Fibroblast of lung (primary cell): ENCODE measurements around the gene GPC5. TPM values are rescaled to one million over a fixed set of nuclear protein-coding genes. Genes with fewer than 3 reads are reported as not detected.

Experiments
- DNase-seq, 2 donors: peaks; one replicate each; pipeline versions ENCODE4 v3.0.0 to v3.0.0-alpha.2; 2010; ENCODE audit warnings: low read depth in 2 of 2
- H2AFZ ChIP-seq: 2 replicates; pipeline ENCODE4 v1.5.1; 2012; ENCODE audit warnings: low read length, control low read depth, inconsistent platforms
- H3K27ac ChIP-seq: 2 replicates; pipeline ENCODE4 v1.5.1; 2011; ENCODE audit warnings: low read length, control low read depth; ENCODE audit not compliant: insufficient read depth
- H3K27me3 ChIP-seq: 2 replicates; pipeline ENCODE4 v1.5.1; 2011; ENCODE audit warnings: mild to moderate bottlenecking, low read length; ENCODE audit not compliant: control insufficient read depth, insufficient read depth
- H3K36me3 ChIP-seq: 2 replicates; pipeline ENCODE4 v1.5.1; 2011; ENCODE audit warnings: low read length; ENCODE audit not compliant: control insufficient read depth, insufficient read depth
- H3K4me1 ChIP-seq: 2 replicates; pipeline ENCODE4 v1.5.1; 2011; ENCODE audit warnings: low read length; ENCODE audit not compliant: control insufficient read depth, insufficient read depth; ENCODE audit errors: extremely low read depth
- H3K4me2 ChIP-seq: 2 replicates; pipeline ENCODE4 v1.5.1; 2011; ENCODE audit warnings: low read length, control low read depth; ENCODE audit not compliant: insufficient read depth; ENCODE audit errors: extremely low read depth
- H3K4me3 ChIP-seq, 4 experiments: fragments of 200-600 bp in 1 of 4; sonication (generic) in 1 of 4; replicated peaks in 1 of 4; 2 replicates each; pipeline ENCODE4 v1.5.1; 2011 to 2016; ENCODE audit warnings: low read length in 4 of 4, low read depth in 3 of 4, mild to moderate bottlenecking in 3 of 4, control low read depth in 2 of 4, inconsistent platforms in 1 of 4, mixed read lengths in 1 of 4; ENCODE audit not compliant: insufficient read depth in 1 of 4; ENCODE audit errors: control extremely low read depth in 1 of 4
- H3K79me2 ChIP-seq: 2 replicates; pipeline ENCODE4 v1.5.1; 2012; ENCODE audit warnings: mild to moderate bottlenecking, low read length, inconsistent platforms; ENCODE audit not compliant: control insufficient read depth, insufficient read depth
- H3K9ac ChIP-seq: 2 replicates; pipeline ENCODE4 v1.5.1; 2011; ENCODE audit warnings: mild to moderate bottlenecking, low read length, control low read depth; ENCODE audit not compliant: insufficient read depth
- H3K9me3 ChIP-seq: 2 replicates; pipeline ENCODE4 v1.5.1; 2012; ENCODE audit warnings: low read depth, low read length; ENCODE audit not compliant: control insufficient read depth, insufficient read depth
- H4K20me1 ChIP-seq: 2 replicates; pipeline ENCODE4 v1.5.1; 2011; ENCODE audit warnings: low read length; ENCODE audit not compliant: control insufficient read depth, insufficient read depth; ENCODE audit errors: extremely low read depth
- EZH2 ChIP-seq: IDR thresholded peaks from 2 replicates; pipeline ENCODE4 v1.5.1; 2012; ENCODE audit warnings: low read length, control low read depth, mild to moderate bottlenecking; ENCODE audit errors: missing control alignments
- polyA plus RNA-seq, 2 donors: library from polyadenylated mRNA; depleted of rRNA in 1 of 2; stranded (reverse) in 1 of 2; unstranded in 1 of 2; fragments of >200 nt; gene quantifications; 2 replicates each; pipeline ENCODE4 v1.2.1, GENCODE V29; 2011 to 2012; ENCODE audit warnings: missing spikeins in 1 of 2
- total RNA-seq: library from RNA; depleted of rRNA; stranded (reverse); fragments of >200 nt; gene quantifications from 2 replicates; pipeline ENCODE4 v1.2.1, GENCODE V29; 2014
- TF ChIP-seq, protein P1 (sequence below), 2 donors: IDR thresholded peaks in 1 of 2; conservative IDR thresholded peaks in 1 of 2; 1 replicate in 1 of 2; 2 replicates in 1 of 2; pipeline ENCODE4 v1.5.1; 2011 to 2012; ENCODE audit warnings: low read length in 2 of 2, control low read depth in 1 of 2, inconsistent platforms in 1 of 2, low read depth in 1 of 2, mild to moderate bottlenecking in 1 of 2

The GPC5 gene
- total and polyA plus RNA-seq, 2 donors (not counting 1 experiment from before 2014, with no cell fraction given): 0.17 TPM; not detected in 1

GRCh38 chr13:92590503-92590908, 1192.1 kb downstream of the GPC5 start:
- Histone ChIP-seq H3K4me2 (no peak overlapping the region), H3K4me3 (no peak overlapping the region), H3K27ac (no peak overlapping the region), H3K9me3 (no peaks in the 10 kb centered on the region), H3K79me2 (no peaks in the 10 kb centered on the region), H3K9ac (no peak overlapping the region), H3K36me3 (no peaks in the 10 kb centered on the region), H4K20me1 (no peaks in the 10 kb centered on the region), H3K27me3 (no peaks in the 10 kb centered on the region), H3K4me1 (no peaks in the 10 kb centered on the region), H2AFZ (no peak overlapping the region)
- peak; percentile 20 to 86 for DNase-seq
- TF ChIP-seq, protein P1, sequence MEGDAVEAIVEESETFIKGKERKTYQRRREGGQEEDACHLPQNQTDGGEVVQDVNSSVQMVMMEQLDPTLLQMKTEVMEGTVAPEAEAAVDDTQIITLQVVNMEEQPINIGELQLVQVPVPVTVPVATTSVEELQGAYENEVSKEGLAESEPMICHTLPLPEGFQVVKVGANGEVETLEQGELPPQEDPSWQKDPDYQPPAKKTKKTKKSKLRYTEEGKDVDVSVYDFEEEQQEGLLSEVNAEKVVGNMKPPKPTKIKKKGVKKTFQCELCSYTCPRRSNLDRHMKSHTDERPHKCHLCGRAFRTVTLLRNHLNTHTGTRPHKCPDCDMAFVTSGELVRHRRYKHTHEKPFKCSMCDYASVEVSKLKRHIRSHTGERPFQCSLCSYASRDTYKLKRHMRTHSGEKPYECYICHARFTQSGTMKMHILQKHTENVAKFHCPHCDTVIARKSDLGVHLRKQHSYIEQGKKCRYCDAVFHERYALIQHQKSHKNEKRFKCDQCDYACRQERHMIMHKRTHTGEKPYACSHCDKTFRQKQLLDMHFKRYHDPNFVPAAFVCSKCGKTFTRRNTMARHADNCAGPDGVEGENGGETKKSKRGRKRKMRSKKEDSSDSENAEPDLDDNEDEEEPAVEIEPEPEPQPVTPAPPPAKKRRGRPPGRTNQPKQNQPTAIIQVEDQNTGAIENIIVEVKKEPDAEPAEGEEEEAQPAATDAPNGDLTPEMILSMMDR (conservative IDR thresholded peaks at IDR 0.05 in 1 of 2, IDR thresholded peaks at IDR 0.05 in 1 of 2; ENCODE audit: low read depth in 1 of 2, low read length in 2 of 2): no peak
- no peak for TF ChIP-seq EZH2

DNA sequence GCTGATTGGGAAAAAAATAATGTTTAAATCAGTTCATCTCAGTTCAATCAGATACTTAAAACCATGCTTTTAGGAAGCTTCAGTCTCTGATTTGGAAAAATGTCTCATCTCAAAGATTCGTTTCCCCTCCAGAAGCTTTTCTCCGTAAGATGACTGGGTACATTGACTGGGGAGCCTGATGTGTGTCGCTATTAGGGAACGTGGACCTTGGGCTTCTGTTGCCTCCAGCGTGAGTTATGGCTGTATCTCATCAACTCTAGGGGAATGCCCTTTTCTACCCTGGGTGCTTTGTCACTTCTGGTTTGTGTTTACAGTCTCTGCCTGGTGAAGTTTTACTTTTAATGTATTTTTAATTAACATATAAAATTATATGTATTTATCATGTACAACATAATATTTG, 1192.7 kb downstream of the GPC5 start:
- Histone ChIP-seq H3K4me2 (no peak overlapping the region), H3K9ac (no peak overlapping the region), H2AFZ (no peak overlapping the region), H4K20me1 (no peaks in the 10 kb centered on the region), H3K36me3 (no peaks in the 10 kb centered on the region), H3K79me2 (no peaks in the 10 kb centered on the region), H3K27ac (no peak overlapping the region), H3K27me3 (no peaks in the 10 kb centered on the region), H3K4me1 (no peaks in the 10 kb centered on the region), H3K9me3 (no peaks in the 10 kb centered on the region), H3K4me3 (no peak overlapping the region)
- DNase-seq: no peak
- TF ChIP-seq EZH2: no peak
- TF ChIP-seq, protein P1 (conservative IDR thresholded peaks at IDR 0.05 in 1 of 2, IDR thresholded peaks at IDR 0.05 in 1 of 2; ENCODE audit: low read depth in 1 of 2, low read length in 2 of 2): no peak

GRCh38 chr13:92592757-92593156, 1194.3 kb downstream of the GPC5 start:
- TF ChIP-seq, protein P1 (conservative IDR thresholded peaks at IDR 0.05 in 1 of 2, IDR thresholded peaks at IDR 0.05 in 1 of 2; ENCODE audit: low read depth in 1 of 2, low read length in 2 of 2): no peak
- no peak for TF ChIP-seq EZH2
- H2AFZ ChIP-seq: no peak overlapping the region
- no peaks in the 10 kb centered on the region for H3K9me3 ChIP-seq
- no peaks in the 10 kb centered on the region for H3K36me3 ChIP-seq
- H3K27ac ChIP-seq: no peak overlapping the region
- DNase-seq: no peak
- H4K20me1 ChIP-seq: no peaks in the 10 kb centered on the region
- no peaks in the 10 kb centered on the region for H3K27me3 ChIP-seq
- no peak overlapping the region for H3K4me3 ChIP-seq
- no peaks in the 10 kb centered on the region for H3K4me1 ChIP-seq
- no peak overlapping the region for H3K9ac ChIP-seq
- H3K79me2 ChIP-seq: no peaks in the 10 kb centered on the region
- H3K4me2 ChIP-seq: no peak overlapping the region
